ENCODE results near the gene DNHD1.

Gene DNHD1

GRCh38 chr11:6538456-6538855 is 41.4 kb downstream of the DNHD1 start:
- no peak for DNase-seq (ENCODE audit: low read depth)

GRCh38 chr11:6538945-6539344 is 41.9 kb downstream of the DNHD1 start:
- DNase-seq (ENCODE audit: low read depth): no peak

- DNase-seq (ENCODE audit: low read depth): no peak
Measured at GRCh38 chr11:6539748-6540268, 42.7 kb downstream of the DNHD1 start.

GRCh38 chr11:6541356-6541755 is 44.3 kb downstream of the DNHD1 start:
- DNase-seq (ENCODE audit: low read depth): no peak

- DNase-seq (ENCODE audit: low read depth): no peak
Measured at GRCh38 chr11:6542727-6543126, 45.6 kb downstream of the DNHD1 start.

GRCh38 chr11:6544921-6545850 is 48.1 kb downstream of the DNHD1 start:
- no peak for DNase-seq (ENCODE audit: low read depth)

- no peak for DNase-seq (ENCODE audit: low read depth)
Measured at GRCh38 chr11:6545917-6546605, 49.0 kb downstream of the DNHD1 start.

GRCh38 chr11:6546735-6547134 is 49.7 kb downstream of the DNHD1 start:
- DNase-seq (ENCODE audit: low read depth): no peak

- DNase-seq (ENCODE audit: low read depth): no peak
Measured at GRCh38 chr11:6547177-6547576, 50.1 kb downstream of the DNHD1 start.

- DNase-seq (ENCODE audit: low read depth): no peak
Measured at GRCh38 chr11:6548121-6548520, 51.0 kb downstream of the DNHD1 start.

GRCh38 chr11:6548641-6549040 is 51.6 kb downstream of the DNHD1 start:
- DNase-seq (ENCODE audit: low read depth): no peak

- no peak for DNase-seq (ENCODE audit: low read depth)
Measured at GRCh38 chr11:6553634-6554033, 56.6 kb downstream of the DNHD1 start.

GRCh38 chr11:6554828-6555706 is 58.0 kb downstream of the DNHD1 start:
- DNase-seq (ENCODE audit: low read depth): no peak

- DNase-seq (ENCODE audit: low read depth): no peak
Measured at GRCh38 chr11:6556139-6556949, 59.3 kb downstream of the DNHD1 start.

- no peak for DNase-seq (ENCODE audit: low read depth)
Measured at GRCh38 chr11:6557063-6557462, 60.0 kb downstream of the DNHD1 start.

- DNase-seq (ENCODE audit: low read depth): no peak
Measured at GRCh38 chr11:6557761-6558674, 60.9 kb downstream of the DNHD1 start.

- no peak for DNase-seq (ENCODE audit: low read depth)
Measured at GRCh38 chr11:6559369-6559768, 62.3 kb downstream of the DNHD1 start.

- DNase-seq (ENCODE audit: low read depth): no peak
Measured at GRCh38 chr11:6561288-6561687, 64.2 kb downstream of the DNHD1 start.

- no peak for DNase-seq (ENCODE audit: low read depth)
Measured at GRCh38 chr11:6563121-6563619, 66.1 kb downstream of the DNHD1 start.

GRCh38 chr11:6563667-6564066 is 66.6 kb downstream of the DNHD1 start:
- no peak for DNase-seq (ENCODE audit: low read depth)
